Adrenal gland (tissue), 5 donors: ENCODE data around the gene CBLN3.

ENCODE experiments used
- CTCF ChIP-seq, 6 experiments: fragments of 450-650 bp in 4 of 6; fragments of 200-600 bp in 2 of 6; sonication (generic) in 1 of 6; IDR thresholded peaks; 1 replicate in 5 of 6; 2 replicates in 1 of 6; pipeline versions ENCODE4 v1.5.1 to v1.8.0; 2016 to 2021; ENCODE audit warnings: antibody characterized with exemption in 6 of 6, mild to moderate bottlenecking in 2 of 6, moderate library complexity in 1 of 6
- POLR2A ChIP-seq, 2 donors: fragments of 450-650 bp; IDR thresholded peaks; one replicate each; pipeline ENCODE4 v1.6.1; 2017; ENCODE audit warnings: antibody characterized with exemption in 2 of 2, mild to moderate bottlenecking in 2 of 2, moderate library complexity in 1 of 2
- donor health status: DM: no; HTN: no; CAD: no.

GRCh38 chr14:24428628-24429394, 657 bp downstream of the CBLN3 start:
- no peak for TF ChIP-seq POLR2A (IDR thresholded peaks at IDR 0.05)
- no peak for TF ChIP-seq CTCF (IDR thresholded peaks at IDR 0.05)
